ENCODE measurements around the gene BPIFB1.

DNA sequence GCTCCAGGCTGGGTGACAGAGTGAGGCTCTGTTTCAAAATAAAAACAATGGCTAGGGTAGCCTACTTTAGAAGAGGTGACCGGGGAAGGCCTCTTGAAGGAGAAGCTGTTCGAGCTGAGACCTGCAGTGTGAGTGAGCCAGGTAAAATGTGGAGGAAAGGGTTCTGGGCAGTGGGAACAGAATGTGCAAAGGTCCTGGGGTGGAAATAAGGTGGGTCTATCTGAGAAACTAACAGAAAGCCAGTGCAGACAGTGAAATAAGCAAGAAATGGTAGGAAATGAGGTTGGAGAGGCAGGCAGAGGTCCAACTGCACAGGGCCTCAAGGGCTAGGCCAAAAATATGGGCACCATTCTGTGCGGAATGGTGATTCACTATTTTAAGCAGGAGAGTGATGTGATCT lies 53.4 kb downstream of the BPIFB1 start:
- TF ChIP-seq POLR2AphosphoS5 (IDR thresholded peaks at IDR 0.05; ENCODE audit: low read depth, low read length) (no peak), SIN3A (IDR thresholded peaks at IDR 0.05; ENCODE audit: borderline replicate concordance, insufficient read depth, low read depth, low read length) (no peak)
- TF ChIP-seq, protein P1, sequence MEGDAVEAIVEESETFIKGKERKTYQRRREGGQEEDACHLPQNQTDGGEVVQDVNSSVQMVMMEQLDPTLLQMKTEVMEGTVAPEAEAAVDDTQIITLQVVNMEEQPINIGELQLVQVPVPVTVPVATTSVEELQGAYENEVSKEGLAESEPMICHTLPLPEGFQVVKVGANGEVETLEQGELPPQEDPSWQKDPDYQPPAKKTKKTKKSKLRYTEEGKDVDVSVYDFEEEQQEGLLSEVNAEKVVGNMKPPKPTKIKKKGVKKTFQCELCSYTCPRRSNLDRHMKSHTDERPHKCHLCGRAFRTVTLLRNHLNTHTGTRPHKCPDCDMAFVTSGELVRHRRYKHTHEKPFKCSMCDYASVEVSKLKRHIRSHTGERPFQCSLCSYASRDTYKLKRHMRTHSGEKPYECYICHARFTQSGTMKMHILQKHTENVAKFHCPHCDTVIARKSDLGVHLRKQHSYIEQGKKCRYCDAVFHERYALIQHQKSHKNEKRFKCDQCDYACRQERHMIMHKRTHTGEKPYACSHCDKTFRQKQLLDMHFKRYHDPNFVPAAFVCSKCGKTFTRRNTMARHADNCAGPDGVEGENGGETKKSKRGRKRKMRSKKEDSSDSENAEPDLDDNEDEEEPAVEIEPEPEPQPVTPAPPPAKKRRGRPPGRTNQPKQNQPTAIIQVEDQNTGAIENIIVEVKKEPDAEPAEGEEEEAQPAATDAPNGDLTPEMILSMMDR (IDR thresholded peaks at IDR 0.05): no peak
- TF ChIP-seq, protein P2, sequence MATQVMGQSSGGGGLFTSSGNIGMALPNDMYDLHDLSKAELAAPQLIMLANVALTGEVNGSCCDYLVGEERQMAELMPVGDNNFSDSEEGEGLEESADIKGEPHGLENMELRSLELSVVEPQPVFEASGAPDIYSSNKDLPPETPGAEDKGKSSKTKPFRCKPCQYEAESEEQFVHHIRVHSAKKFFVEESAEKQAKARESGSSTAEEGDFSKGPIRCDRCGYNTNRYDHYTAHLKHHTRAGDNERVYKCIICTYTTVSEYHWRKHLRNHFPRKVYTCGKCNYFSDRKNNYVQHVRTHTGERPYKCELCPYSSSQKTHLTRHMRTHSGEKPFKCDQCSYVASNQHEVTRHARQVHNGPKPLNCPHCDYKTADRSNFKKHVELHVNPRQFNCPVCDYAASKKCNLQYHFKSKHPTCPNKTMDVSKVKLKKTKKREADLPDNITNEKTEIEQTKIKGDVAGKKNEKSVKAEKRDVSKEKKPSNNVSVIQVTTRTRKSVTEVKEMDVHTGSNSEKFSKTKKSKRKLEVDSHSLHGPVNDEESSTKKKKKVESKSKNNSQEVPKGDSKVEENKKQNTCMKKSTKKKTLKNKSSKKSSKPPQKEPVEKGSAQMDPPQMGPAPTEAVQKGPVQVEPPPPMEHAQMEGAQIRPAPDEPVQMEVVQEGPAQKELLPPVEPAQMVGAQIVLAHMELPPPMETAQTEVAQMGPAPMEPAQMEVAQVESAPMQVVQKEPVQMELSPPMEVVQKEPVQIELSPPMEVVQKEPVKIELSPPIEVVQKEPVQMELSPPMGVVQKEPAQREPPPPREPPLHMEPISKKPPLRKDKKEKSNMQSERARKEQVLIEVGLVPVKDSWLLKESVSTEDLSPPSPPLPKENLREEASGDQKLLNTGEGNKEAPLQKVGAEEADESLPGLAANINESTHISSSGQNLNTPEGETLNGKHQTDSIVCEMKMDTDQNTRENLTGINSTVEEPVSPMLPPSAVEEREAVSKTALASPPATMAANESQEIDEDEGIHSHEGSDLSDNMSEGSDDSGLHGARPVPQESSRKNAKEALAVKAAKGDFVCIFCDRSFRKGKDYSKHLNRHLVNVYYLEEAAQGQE (IDR thresholded peaks at IDR 0.05; ENCODE audit: insufficient read depth in 1 of 2, low read depth in 2 of 2, low read length in 1 of 2): no peak
